ENCODE data around the gene TNNI3.

GRCh38 chr19:55111238-55111831 is 46.2 kb downstream of the TNNI3 start:
- TF ChIP-seq TAF1 (IDR thresholded peaks at IDR 0.05; ENCODE audit: borderline replicate concordance, low read depth, low read length): no peak
- TF ChIP-seq POLR2AphosphoS5 (IDR thresholded peaks at IDR 0.05; ENCODE audit: low read depth, low read length): no peak

Measured in GM12892 (cell line).